IPS-NIHi11 (cell line): ENCODE results near the gene WDTC1.

ENCODE experiments used
- DNase-seq: peaks from one replicate; pipeline ENCODE4 v3.0.0; 2012; ENCODE audit warnings: mixed read lengths, low spot score

WDTC1 gene

DNA sequence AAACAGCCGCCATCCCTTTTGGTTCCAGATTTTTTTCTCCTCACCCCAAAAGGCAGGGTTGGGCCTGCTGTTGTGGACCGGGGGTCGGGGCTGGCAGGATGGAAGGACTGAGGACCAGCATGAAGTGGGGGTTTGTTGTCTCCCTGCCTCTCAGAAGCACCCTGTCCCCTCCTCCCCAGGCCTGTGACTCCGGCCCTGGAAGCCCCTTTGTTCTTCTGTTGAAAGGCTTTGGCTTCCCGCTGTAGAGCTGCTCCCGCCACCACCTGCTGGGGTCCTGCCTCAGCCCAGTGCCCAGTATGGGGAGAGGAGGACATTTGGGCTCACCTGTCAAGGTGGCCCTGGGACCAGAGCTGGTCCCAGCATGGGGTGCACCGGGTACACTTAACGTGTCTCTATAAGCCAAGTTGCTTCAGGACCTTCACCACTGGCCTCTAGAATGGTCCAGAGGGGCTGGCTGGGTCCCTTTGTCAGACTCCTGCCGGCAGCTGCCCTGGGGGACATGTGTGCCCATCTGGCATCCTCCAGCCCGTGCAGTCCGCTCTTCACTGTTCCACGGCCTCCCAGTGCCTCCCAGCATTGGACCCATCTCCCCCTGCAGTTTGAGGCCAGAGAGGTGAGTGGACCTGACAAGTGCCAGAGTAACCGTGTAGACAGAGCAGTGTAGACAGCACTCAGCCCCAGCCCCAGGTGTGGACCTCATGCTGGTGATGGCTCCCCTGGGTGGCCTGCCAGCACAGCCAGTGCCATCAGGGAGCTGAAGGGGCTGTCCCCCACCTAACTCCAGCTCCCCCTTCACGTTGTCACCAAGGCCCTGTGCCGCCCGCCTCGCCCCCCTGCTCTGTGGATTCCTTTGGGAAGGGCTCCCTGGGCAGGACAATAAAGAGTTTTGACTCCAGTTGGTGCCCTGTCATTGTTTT lies 101.3 kb downstream of the WDTC1 start:
- no peak for DNase-seq

DNA sequence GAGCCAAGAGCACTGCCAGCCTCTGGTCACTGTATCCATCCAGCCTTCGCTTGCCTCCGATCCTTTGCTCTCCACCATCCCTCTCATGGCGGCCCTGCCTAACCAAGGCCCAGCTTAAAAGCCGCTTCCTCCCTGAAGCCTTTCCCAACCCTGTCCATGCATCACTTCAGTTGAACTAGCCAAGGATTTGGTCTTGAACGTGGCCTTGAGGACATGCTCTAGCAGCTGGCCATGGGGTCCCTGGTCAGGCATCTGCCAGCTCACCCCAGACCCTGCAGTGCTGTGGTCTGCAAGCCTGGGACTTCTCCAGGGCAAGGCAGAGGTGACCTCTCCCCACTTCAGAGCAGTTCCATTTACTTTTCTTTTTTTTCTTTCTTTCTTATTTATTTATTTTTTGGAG lies 102.3 kb downstream of the WDTC1 start:
- DNase-seq: no peak

DNA sequence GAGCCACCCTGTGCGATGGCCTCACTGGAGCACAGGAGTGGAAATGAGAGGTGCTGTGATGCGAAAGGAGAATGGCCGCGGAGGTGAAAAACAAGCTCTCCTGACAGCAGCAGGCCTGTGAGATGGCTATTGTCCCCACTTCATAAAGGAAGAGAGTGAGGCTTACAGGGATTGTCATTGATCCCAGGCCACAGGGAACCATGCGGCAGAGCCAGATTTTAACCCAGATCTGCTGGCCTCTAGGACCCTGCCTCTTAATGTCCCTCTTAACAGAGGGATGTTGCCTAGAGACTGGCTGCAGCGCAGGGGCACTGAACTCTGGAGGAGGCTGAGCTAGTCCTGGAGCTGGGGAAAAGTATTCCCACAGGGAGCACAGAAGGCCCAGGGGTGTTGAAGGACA lies 104.3 kb downstream of the WDTC1 start:
- DNase-seq: no peak

DNA sequence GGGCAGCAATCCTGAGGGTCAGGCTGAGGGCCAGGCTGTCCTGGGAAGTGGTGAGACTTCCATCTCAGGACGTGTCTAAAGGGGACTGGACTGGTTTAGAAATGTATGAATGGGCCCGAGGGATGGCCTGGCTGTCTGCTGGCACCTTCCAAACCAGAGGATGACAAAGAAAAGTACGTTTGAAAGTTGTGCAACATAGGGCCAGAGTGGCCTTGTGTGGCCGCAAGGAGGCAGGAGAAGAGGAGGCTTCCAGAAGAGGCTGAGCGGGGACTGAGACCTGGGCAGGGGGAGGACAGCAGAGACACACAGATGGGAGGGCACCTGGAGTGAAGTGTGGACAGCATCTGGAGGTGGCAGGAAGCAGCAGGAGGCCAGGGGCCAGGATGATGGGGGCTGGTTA lies 104.8 kb downstream of the WDTC1 start:
- no peak for DNase-seq

DNA sequence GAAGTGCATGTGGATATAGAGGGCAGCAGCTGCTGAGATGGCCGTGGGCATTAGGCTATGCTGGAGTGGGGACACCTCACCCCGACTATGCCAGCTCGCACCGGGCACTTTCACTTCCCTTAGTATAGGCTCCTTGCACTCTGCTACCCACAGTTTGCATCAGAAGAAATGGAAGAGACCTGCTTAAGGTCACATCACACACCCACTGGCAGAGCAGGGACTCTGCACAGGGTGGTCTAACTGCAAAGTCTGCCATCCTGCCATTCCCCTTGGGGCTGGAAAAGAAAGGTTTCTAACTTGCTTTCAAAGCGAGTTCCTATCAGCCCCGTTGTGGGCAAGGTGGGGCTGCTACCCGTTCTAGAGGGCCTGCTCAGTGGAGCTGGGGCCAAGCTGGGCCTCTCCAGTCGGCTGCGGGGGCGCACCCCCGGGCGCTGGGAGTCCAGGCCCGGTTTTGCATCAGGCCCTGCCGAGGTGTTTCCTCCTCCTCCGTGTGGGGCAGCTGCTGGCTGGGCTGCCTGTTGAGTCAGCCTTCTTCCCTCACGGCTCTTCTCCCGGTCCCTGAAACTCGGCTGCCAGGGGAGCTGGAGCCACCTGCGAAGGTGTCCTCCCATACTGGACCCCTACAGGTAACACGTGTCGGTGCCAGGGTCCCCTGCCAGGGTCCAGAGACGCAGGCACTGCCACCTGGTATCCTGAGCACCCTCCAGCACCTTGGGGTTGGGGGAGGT lies 107.3 kb downstream of the WDTC1 start, which contains the start of gene SYTL1:
SYTL1 (plus strand) TSS at position 498 of the 728 bp plus-strand sequence. CDS start 3,313 bp downstream, outside the sequence.
- peak; percentile 88 for DNase-seq

DNA sequence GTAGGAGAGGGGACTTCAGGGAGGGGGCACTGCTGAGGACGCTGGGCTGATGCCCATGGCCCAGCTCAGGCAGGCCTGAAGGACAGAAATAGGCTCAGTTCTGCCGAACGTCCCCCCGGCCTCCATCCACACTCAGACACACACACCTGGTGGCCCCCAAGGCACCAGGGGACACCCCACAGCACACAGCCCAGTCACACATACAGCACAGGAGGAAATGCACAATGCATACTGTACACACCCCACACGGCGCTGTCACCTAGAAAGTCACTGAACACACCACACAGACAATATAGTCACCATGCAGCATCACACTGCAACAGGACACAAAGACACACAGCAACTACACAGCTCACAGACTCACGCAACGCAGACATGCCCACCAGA lies 108.0 kb downstream of the WDTC1 start:
- DNase-seq: no peak

DNA sequence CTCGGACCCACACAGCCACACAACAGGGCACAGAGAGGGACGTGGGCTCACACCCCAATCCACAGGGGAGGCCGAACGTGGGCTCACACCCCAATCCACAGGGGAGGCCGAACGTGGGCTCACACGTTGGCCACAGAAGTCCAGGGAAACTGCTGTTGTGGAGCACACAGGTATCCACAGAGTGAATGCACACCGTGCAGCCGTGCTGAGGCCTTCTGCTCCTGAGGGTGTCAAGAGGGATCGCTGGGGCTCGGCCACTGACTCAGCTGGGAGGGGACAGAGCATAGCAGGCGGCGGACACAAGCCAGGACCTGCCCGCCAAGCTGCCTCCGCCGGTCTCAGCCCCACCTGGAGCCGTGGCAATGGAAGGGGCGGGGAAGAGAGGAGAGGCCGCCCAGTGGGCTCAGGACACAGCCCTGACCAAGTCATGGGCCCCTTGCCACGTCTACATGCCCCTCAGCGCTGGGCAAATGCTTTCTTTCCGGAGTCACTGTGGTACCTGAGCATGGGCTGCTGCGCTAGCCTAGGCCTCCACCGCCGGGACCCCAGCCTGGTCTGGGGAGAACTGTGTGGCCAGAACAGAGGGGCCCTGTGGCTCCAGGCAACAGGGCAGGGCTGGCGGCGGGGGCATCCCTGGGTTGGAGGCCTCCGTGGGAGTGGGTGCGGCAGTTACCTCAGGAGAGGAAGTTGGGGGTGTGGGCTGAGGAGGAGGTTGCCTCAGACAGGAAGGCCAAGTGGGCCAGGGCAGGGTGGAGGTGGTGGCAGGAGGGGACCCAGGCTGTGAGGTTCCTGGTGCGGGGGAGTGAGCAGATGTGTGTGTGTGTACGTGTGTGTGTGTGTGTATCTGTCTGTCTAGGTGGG lies 108.6 kb downstream of the WDTC1 start:
- peak; percentile 55 for DNase-seq

DNA sequence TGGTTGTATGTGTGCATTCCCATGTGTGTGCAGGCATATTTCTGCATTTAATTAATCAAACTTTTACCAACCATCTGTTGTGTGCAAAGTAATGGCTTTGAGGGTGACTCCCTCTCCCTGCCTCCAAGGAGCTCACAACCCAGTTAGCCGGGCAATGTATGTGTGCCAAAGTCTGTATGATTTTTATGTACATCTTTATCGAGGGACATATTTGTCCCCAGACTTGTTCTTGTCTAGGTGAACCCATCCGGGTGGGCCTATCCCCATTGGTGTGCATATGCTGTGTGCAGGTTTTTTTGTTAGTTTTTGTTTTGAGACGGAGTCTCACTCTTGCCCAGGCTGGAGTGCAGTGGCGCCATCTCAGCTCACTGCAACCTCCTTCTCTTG lies 109.2 kb downstream of the WDTC1 start:
- DNase-seq: no peak

DNA sequence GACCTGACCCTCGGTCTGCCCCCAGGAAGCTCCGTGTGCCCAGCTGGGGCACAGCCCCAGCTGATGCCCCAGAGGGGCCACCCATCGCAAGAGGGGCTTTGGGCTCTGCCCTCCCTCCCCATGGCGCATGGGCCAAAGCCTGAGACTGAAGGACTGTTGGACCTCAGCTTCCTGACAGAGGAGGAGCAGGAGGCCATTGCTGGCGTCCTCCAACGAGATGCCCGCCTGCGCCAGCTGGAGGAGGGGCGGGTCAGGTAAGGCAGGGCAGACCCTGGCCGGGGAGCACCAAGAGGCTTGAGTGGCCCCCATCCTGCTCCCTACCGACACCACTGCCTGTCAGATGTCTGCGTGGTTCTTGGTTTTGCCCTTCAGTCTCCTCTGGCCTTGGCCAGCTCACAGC lies 110.8 kb downstream of the WDTC1 start:
- DNase-seq: no peak

DNA sequence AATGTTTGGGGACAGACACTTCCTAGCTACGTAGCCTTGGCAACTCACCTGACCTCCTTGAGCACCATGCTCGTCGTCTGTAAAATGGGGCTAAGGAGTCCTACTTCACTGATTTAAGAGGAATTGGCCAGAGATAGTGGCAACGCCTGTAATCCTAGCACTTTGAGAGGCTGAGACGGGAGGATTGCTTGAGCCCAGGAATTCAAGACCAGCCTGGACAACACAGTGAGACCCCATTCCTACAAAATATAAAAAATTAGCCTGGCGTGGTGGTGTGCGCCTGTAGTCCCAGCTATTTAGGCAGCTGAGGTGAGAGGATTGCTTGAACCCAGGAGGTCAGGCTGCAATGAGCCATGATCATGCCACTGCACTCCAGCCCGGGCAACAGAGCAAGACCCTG lies 111.9 kb downstream of the WDTC1 start:
- DNase-seq: no peak

DNA sequence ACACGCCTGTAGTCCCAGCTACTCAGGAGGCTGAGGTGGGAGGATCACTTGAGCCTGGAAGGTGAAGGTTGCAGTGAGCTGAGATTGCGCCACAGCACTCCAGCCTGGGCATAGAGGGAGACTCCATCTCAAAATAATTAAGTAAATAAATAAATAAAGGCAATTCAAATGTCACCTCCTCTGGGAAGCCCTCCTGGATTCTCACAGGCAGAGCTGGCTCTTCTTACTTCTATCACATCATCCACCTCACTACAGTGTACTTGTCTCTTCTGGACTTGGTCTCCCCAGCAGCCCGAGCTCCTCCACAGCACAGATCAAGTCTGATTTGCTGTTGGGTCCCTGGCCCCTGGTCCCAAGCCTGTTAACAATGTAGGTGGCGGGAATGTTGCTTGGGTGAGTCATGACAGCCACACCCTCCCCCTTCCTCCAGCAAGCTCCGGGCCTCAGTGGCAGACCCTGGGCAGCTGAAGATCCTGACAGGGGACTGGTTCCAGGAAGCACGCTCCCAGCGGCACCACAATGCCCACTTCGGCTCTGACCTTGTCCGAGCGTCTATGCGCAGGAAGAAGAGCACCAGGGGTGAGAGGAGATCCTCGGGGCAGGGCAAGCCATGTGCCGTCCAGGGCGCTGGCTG lies 112.7 kb downstream of the WDTC1 start:
- no peak for DNase-seq

DNA sequence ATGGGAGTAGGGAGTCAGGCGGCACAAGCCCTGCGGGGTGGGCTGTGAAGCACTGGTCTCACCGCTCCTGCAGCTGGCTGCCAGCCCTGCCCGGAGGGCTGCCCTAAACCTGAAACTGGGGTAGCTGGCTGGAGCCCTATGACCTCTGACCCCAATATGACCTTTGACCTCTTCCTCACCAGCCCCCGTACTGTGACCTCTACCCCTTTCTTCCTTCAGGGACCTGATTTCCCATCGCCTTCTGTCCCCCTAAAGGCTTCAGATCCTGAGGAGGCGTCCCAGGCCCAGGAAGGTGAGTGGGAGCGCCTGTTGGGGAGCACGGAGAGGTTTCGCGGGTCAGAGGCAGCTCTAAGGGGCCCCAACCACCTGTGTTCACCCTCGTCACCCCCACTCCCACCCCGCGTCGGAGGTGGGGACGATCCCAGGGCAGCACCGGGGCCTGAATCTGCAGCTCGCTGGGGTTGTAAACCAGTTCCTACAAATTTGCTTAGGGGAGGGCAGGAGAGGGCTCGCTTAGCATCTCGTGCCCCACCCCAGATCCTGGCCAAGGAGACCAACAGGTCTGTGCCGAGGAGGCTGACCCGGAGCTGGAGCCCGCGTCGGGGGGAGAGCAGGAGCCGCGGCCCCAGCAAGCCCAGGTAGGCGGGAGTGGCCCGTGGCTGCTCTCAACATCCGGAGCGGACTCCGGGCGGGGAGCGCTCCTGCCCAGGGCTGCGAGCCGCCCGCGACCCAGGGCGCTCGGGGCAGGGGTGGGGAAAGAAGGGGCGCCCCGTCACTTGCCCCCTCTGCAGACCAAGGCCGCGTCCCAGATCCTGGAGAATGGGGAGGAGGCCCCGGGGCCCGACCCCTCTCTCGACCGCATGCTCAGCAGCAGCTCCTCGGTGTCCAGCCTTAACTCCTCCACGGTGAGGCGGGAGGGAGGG lies 114.7 kb downstream of the WDTC1 start:
- peak; percentile 91 for DNase-seq

DNA sequence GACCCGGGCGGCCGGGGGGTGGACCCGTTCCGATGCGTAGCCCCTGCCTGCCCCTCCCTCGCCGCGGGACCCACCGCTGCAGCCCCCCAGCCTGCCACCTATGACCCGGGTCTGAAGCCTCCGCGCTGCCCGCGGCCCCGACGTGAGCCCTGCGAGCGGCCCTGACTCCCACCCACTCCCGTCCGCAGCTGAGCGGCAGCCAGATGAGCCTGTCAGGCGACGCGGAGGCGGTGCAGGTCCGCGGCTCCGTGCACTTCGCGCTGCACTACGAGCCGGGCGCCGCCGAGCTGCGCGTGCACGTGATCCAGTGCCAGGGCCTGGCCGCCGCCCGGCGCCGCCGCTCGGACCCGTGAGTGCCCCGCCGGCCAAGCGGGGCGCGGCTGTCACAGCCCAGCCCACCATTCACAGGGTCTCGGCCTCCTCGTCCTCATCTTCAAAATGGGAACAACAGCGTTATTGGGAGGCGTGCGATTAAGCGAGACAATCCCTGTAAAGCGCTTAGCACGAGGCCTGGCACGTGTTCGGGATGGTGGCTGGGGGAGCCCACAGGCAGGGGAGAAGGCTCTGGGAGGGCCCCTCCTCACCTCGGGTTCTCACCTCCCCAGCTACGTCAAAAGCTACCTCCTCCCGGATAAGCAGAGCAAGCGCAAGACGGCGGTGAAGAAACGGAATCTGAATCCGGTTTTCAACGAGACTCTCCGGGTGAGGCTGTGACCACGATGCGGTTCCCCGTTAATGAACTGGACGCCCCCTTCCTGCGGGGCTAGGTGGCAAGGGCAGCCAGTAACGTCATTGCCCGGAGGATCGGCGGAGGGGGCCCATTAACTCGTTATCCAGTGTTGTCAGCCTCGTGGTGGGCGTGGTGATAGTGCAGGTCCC lies 115.6 kb downstream of the WDTC1 start:
- peak; percentile 82 for DNase-seq

DNA sequence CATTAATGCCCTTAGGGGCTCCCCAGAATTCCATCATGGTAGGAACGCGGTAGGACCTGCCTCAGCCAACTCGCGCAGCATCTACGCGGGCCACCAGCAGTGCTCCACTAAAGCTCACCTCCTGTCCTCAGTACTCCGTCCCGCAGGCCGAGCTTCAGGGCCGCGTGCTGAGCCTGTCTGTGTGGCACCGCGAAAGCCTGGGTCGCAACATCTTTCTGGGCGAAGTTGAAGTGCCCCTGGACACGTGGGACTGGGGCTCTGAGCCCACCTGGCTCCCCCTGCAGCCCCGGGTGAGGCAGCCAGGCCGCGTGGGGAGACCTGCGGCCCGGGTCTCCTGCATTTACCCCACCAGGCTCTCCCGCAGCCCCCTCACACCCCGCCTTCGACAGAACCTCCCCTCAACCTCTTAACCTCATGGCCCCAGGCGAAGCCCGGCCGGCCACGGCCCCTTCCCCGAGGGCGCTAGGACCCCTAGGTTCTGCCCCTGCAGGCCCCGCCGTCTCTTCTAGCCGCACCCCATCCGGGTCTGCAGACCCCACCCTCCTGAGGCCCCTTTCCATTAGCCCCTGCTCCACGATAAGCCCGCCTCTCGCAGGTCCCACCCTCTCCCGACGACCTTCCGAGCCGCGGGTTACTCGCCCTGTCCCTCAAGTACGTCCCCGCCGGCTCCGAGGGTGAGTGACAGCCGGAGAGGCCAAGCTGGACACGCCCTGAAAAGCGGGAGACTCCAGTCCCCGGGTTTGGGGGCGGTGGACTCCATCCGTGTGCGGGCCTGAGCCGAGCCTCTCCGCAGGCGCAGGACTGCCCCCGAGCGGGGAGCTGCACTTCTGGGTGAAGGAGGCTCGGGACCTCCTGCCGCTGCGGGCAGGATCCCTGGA lies 116.5 kb downstream of the WDTC1 start:
- peak; percentile 90 for DNase-seq

DNA sequence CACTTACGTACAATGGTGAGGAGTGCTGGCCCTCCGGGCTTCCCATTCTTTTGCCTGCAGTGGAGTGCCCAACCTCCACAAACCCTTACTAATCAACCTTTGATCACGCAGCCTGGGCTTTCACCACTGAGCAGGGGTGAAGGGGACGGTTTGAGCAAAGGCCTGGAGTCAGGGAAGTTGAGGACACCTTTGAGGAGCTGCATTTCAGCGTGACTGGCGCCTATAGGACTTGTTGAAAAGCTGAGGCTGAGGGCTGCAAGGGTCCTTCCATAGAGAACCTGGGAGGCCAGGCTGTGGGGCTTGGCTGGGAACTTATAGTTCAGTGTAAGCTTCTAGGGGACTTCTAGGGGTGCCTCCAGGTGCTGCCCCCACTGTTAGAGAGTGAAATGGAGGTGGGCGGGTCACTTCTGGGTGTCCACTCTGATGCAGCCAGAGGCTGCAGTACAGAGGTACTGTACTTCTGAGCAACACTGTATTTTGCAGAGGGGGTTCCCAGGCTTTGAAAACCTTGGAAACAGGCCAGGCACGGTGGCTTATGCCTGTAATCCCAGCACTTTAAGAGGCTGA lies 117.2 kb downstream of the WDTC1 start:
- DNase-seq: no peak

DNA sequence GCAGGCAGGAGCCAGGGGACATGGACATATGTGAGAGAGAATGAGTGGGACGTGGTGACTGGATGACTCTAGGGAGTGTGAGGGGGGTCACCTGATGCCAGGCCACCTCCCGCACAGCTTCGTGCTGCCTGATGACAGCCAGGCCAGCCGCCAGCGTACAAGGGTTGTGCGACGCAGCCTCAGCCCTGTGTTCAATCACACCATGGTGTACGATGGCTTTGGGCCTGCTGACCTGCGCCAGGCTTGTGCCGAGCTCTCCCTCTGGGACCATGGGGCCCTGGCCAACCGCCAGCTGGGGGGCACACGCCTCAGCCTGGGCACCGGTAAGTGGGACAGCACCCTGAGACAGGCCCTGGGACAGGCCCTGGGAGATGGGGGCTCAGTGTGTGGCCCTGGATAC lies 118.7 kb downstream of the WDTC1 start:
- DNase-seq: no peak

DNA sequence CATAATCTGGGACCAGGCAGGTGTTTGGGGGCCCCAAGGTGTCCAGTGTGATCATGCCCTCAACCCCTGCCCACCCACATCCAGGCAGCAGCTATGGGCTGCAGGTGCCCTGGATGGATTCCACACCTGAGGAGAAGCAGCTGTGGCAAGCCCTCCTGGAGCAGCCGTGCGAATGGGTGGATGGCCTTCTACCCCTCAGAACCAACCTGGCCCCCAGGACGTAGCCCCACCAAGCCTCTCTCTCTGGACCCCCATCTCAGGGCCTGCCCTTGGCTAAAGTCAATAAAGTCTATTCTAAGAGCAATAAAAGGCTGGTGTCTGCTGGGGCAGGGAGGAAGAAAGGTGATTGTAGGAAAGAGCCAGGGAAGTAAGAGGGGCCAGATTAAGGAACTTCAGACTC lies 119.2 kb downstream of the WDTC1 start:
- no peak for DNase-seq

DNA sequence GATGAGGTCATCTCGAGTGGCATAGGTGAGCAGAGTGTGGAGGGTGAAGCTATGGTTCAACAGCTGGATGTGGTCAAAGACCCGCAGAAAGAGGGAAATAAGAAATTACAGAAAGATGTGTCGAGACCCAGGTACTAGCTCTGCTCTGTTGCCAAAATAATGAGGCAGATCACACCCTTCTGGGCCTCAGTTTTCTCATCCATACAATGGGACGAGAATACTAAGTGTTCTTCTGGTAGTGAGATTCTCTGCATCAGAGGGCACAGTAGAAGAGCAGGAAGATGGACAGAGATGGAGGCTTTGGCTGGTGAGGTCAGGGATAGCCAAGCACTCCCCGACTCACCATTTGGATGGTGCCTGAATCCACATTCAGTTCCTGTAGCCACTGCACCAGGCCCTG lies 121.3 kb downstream of the WDTC1 start:
- no peak for DNase-seq

DNA sequence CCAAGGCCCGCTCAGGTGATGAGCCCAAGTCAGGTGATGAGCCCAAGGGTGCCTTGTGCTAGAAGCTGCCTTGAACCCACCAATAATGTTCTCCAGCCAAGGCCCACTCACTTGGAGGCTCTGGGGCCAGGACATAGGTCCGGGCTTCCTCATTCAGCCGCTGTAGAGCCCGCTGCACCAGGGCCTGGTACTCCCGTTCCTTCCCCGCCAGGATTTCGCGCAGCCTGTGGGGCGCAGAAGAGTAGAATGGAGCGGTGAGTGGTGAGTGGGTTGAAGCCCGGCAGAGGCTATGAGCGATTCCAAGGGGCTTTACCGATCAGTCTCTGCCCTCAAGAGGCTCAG lies 121.8 kb downstream of the WDTC1 start:
- DNase-seq: no peak
